Esophagus mucosa (tissue), 1 donor: ENCODE measurements around the gene ACSL6. TPM values are rescaled to one million over a fixed set of nuclear protein-coding genes. Genes with fewer than 3 reads are reported as not detected.
"Not testable (repeated sequence)": the region's sequence is repeated elsewhere in the genome, so short reads cannot be mapped to it uniquely, and the experiment has no call there.

Source experiments
- ATAC-seq: fragments of 200-7000 bp; cut with Tn5 transposase; one replicate; pipeline ENCODE4 v1.9.1; 2020
- total RNA-seq: library from RNA; stranded (reverse); gene quantifications from one replicate; pipeline ENCODE4 v1.2.4, GENCODE V29; 2023
- donor health status: DM: yes; HTN: yes; CAD: no.

The ACSL6 gene
- total RNA-seq, 1 donor from 2014 or later: 0.08 TPM

- ATAC-seq: no peak
Observed at GRCh38 chr5:131926168-131926567, 85.3 kb downstream of the ACSL6 start.

GRCh38 chr5:131916481-131916880 lies 95.0 kb downstream of the ACSL6 start:
- ATAC-seq: no peak

- no peak for ATAC-seq
Observed at GRCh38 chr5:131914472-131914871, 97.0 kb downstream of the ACSL6 start.

GRCh38 chr5:131913603-131914002 lies 97.9 kb downstream of the ACSL6 start:
- no peak for ATAC-seq

- no peak for ATAC-seq
Observed at GRCh38 chr5:131906668-131907067, 104.8 kb downstream of the ACSL6 start.

DNA sequence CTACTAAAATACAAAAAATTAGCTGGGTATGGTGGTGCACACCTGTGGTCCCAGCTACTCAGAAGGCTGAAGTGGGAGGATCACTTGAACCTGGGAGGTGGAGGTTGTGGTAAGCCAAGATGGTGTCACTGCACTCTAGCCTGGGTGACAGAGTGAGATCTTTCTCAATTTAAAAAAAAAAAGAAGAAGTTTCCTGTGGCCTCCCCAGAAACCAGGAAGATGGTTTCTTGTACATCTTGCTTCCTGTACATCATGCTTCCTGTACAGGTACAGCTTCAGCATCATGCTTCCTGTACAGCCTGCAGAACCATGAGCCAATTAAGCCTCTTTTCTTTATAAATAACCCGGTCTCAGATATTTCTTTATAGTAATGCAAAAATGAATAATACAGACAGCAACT lies 109.2 kb downstream of the ACSL6 start:
- ATAC-seq: not testable (repeated sequence)

Other genes starting within 250 kb of the ACSL6 start
- 11.7 TPM for gene FNIP1, start 214.6 kb downstream of the ACSL6 start, total RNA-seq
- not detected for gene MEIKIN, start 66.0 kb downstream of the ACSL6 start, total RNA-seq
- gene IL3, start 49.0 kb upstream of the ACSL6 start, total RNA-seq: not detected
- gene CSF2, start 62.1 kb upstream of the ACSL6 start, total RNA-seq: not detected
- 19.0 TPM for gene P4HA2, start 216.2 kb upstream of the ACSL6 start, total RNA-seq
- gene PDLIM4, start 246.0 kb upstream of the ACSL6 start, total RNA-seq: 26.9 TPM